ENCODE data around the gene RGS19.

The RGS19 gene

DNA sequence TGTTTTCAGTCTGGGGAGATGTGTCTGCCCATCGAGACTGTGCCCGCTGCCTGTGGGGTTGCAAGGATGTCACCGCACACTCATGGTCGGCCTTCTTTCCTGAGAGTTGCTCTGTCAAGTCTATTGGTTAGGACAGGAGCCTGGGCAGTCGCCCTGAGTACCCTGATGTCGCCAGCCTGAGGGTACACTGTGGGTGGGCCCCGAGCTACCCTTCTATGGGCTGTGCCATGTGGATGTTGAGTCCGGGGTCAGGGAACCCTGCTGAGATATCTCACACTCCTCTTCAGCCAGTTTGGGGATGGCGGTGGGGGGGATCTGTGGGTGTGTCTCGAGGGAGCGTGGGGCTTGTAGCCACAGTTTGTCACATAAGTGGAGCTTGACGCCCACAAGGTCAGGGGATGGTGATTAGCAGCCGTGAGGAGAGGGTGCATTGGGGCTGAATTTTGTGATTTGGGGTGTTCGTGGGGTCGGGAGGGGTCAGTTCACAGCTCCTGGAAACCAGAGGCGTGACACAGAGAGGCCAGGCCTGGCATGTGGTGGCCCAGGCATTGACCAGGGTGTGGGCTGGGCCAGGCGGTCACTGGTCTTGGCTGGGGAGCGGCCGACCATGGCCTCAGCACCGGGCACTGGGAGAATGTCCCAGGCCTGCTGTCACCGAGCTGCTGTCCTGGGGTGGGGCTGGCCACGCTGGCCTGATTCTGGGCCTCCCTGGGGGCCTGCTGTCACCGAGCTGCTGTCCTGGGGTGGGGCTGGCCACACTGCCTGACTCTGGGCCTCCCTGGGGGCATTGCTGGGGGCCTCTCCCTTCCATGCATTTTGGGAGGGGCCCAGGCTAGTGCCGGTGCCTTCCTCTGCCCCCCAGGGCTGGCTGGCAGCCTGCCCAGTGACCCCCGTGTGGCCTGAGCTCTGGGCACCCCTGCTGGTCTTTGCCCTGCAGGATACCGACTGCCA, 29.7 kb upstream of the RGS19 start:
- DNase-seq (ENCODE audit: low spot score) = no peak

DNA sequence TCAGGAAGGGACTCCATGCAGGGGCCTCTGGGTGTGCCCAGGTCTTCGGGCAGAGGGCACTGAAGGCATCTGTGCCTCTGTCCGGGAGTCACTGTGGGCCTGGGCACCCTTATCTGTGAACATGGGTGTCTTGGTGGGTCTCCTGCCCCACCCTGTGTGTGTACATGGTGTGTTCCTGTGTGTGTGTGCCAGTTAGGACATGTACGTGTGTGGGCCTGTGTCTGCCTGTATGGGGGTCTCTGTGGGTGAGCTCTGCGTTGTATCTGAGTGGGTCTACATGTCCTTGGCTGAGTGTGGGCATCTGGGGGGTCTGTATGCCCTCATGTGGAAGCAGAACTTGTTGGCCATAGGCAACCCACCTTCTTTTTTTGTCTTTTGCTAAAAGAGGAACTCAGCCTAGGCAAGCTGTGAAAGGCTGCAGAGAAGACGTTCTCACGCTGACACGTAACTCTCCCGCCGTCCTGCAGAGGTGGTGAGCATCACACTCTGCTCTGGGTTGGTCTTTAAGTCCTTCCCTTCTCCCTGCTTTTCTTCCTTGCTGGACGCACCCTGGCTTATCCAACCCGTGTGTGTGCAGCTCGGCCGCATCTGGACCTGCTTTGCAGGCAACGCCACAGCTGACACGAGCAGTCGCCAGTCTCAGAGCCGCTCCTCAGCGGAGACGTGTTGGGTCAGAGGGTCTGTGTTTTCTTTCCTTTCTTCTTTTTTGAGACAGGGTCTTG, 28.6 kb upstream of the RGS19 start:
- no peak for DNase-seq (ENCODE audit: low spot score)

DNA sequence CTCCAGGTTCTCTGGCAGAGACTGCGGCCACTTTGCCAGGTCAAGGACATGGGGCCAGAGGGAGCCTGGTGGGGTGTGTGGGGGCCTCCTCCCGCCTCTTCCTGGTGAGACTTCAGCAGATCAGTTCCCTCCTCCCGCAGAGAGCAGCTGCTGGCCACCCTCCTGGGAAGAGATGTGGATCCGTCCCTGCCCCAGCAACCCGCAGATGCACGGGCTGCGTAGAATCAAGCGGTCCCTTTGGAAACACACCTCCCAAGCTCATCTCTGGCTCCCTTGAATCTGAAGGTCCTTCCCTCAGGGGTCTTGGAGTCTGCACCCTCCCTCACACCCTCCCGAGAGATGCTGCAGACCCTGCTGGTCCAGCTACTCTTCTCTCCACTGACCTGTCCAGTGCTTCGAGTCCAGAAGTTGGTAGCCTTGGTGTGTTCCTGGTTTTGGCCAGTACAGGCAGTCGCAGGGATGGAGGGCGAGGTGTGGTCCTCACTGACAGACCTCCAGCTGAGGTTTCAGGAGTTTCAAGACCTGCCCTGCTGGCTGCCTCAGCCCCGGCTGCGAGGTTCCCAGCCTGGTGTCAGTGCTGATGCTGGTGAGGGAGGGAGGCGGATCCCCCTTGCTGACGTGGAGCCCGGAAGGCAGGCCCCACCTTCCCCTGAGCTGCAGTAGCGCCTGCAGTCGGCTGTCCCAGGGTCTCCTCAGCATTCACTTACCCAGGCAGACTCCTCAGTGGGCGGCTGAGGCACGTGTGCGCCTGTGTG, 27.8 kb upstream of the RGS19 start, which contains the start of gene NPBWR2:
Gene NPBWR2, minus strand, starts transcription at position 585 of the 755 bp plus-strand sequence. CDS start 734 bp downstream, outside the sequence.
- no peak for DNase-seq (ENCODE audit: low spot score)

DNA sequence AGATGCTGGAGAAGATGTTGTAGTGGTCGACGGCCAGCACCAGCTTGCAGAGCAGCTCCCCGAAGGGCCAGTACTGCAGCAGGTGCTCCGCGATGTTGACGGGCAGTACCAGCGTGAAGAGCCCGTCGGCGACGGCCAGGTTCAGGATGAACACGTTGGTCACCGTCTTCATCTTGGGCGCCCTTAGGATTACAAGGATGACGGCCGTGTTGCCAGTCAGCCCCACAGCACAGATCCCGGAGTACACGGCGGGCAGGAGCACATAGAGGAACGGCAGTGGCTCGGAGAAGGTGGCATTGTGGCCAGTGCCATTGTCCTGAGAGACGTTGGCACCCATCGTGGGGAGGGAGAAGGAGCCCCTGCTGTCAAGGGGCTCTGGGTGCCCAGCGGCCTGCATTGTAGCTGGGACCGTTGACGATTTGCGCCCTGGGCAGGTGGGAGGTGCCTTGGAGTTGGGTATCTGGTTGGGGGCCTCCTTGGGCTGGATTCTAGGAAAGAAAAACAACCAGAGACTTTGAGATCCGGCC, 27.2 kb upstream of the RGS19 start:
- DNase-seq (ENCODE audit: low spot score) = no peak

DNA sequence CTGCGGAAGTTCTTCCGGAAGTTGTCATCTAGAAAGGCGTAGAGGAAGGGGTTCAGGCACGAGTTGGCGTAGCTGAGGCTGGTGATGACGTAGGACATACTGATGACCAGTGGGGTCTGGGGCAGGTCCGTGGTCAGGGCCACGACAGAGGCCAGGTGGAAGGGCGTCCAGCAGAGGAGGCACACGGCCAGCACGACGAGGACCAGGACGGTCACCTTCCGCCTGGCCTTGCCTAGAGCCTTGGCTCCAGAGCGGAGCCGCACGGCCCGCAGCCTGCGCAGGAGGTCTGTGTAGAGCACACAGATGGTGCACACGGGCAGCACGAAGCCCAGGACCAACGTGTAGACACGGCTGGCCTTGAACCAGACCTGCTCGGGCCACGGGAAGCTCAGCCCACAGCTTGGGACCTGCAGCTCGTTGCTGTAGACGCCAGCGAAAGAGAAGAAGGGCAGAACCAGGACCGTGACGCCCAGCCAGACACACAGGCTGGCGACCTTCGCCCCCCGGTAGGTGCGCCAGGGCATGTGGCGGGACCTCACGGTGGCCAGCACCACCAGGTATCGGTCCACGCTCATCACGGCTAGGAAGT, 26.6 kb upstream of the RGS19 start:
- DNase-seq (ENCODE audit: low spot score) = no peak

DNA sequence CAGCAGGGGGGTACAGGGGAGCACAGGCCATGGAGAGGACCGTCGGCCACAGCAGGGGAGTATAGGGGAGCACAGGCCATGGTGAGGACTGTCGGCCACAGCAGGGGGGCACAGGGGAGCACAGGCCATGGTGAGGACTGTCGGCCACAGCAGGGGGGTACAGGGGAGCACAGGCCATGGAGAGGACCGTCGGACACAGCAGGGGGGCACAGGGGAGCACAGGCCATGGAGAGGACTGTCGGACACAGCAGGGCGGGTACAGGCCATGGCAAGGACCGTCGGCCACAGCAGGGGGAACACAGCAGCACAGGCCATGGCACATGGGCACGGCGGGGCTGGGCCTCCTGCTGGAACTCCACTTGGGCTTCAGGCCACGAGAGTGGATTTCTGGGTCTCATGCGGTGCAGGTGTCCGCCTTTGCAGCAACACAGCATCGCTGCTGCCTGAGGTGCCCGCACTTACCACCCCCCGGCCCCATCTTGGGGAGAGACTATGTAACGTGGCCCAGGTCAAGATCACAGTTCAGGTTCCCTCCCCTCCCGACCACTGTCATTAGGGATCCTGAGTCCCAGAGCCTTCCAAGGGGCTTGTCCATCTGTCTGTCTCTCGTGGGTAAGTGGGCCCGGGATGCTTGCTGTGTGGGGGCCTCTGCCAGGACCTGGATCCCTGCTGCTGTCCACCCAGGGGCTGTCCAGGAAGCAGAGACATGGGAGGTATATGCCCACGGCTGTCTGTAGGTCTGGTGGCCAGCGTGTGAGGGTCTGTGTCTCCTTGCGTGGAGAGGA, 25.5 kb upstream of the RGS19 start:
- no peak for DNase-seq (ENCODE audit: low spot score)

DNA sequence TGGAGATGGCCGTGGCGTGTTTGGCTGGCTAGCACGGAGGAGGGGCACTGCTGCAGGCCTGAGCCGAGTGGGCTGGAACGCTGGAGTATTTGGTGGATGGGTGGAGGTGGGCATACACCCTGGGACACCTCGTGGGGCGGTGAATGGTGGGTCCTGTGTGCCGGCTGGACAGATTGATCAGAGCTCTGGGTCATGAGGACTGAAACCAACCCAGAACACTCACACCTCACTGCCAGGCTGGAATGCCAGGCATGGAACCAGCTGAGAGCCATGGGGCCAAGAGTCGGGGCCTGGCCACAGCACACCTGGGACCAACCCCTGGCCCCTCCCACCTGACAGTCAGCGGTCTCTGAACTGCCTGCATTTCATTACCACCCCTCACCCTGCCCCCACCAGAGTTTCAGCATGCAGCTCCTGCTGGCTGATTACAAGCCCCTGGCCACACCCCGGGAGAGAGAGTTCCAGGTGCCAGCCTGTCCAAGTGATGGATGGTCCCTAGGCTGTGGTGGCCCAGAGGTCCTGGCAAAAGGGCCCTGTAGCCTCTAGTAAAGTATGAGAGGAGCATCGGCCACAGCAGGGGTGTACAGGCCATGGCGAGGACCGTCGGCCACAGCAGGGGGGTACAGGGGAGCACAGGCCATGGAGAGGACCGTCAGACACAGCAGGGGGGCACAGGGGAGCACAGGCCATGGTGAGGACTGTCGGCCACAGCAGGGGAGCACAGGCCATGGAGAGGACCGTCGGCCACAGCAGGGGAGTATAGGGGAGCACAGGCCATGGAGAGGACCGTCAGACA, 24.8 kb upstream of the RGS19 start:
- DNase-seq (ENCODE audit: low spot score) = no peak

DNA sequence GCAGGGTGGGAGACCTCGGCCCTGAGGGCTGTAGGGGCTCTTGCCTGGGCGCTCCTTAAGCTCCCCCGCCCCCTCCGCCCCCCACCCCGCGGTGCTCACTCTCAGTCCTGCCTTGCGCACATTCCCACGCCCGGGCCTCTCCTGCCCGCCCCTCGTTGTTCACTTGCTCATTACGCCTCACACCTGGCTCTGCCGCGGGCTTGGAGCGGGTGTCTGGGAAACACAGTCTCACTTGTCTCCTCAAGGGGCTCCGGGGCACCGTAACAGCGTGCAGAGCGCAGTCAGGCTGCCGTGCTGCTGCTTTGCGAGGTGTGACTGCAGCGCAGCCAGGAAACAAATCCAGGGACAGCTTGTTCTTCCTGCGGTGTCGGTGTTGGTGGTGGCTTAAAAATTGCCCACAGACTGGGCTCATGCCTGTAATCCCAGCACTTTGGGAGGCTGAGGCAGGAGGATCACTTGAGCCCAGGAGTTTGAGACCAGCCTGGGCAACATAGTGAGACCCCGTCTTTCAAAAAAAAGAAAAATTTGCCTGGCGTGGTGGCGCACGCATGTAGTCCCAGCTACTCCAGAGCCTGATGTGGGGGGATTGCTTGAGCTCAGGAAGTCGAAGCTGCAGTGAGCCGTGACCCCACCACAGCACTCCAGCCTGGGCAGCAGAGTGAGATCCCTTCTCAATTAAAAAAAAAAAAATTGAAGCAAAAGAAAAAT, 23.5 kb upstream of the RGS19 start:
- peak; percentile 75 for DNase-seq (ENCODE audit: low spot score)

DNA sequence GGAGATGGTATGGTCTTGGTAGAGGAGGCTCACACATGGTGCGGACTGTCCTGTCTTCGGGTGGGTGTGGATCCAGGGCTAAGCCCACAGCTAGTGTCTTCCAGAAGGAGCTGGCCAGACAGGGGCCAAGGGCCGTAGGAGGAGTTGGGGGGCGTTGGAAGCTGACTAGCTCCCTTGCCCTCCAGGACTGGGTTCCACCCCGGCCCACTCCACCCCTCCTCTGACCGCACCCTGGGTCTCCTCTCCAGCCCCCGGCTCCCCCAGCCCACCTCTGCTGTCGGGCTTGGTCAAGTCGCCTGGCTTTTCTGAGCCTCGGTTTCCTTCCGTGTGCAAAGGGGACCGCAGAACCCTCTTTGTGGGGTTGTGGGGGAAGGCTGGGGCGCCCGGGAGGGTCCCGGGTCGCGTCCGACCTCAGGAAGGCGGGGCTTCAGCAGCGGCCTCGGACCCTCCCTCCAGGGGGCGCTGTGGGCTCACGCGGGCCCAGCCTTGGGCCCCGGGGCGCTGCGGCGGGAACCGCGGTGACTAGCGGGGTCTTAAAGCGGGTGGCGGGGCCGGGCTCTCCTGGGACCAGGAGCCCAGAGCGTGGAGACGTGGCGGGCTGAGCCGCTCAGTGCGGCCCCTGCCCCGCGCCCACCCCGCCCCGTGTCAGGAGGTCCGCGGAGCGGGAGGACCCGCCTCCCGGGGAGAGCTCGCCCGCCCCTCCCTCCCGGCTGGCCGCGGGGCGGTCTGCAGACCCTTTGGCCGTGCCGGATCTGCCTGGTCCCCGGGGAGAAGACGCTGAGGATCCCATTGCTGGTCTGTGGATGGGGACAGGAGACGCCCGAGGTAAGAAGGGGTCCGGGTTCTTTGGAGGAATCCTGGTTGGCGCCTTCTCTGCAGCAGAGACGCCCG, 22.7 kb upstream of the RGS19 start:
- DNase-seq (ENCODE audit: low spot score) = peak; percentile 86

DNA sequence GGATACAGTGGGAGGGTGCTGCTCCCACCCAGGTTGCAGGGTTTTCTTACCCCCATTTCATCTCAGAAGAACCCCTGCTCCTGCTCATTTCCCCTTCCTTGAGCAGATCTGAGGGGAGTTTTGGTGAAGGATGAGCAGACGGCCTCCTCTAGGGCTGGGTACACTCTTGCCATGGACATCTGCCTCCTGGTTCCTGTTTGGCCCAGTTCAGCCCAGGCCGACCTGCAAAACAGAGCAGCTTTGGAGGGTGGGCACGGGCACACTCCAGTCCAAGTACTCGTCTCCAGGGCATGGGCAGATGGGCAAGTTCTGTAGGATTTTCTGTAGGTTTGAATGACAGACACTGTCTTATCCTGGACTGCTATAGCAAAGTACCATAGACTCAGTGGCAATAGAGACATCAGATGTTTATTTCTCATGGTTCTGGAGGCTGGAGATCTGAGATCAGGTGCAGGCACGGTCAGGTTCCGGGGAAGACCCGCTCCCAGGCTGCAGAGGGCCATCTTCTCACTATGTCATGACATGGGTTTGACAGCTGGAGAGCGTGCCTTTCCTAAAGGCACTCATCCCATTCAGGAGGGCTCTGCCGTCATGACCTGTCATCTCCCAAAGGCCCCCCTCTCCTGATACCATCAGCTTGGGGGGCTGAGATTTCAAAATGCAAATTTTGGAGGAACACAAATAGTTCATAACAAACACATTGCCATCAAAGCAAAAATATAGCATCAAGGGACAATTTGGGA, 21.8 kb upstream of the RGS19 start:
- DNase-seq (ENCODE audit: low spot score) = no peak

DNA sequence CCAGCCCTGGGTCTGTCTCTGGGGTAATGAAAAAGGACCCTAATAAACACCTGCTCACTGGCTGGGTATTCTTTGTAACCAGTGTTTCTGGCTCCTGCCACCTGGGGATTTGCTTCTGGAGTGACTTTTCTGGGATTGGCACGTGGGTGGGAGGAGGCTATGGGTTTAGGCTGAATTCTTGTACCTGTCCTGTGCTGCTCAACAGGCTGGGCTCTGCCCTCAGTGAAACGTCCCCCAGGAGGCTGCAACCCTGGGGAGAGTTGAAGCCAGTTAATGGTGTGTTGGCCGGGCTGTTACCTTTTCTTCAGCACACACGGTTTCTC, 21.2 kb upstream of the RGS19 start:
- DNase-seq (ENCODE audit: low spot score) = no peak

DNA sequence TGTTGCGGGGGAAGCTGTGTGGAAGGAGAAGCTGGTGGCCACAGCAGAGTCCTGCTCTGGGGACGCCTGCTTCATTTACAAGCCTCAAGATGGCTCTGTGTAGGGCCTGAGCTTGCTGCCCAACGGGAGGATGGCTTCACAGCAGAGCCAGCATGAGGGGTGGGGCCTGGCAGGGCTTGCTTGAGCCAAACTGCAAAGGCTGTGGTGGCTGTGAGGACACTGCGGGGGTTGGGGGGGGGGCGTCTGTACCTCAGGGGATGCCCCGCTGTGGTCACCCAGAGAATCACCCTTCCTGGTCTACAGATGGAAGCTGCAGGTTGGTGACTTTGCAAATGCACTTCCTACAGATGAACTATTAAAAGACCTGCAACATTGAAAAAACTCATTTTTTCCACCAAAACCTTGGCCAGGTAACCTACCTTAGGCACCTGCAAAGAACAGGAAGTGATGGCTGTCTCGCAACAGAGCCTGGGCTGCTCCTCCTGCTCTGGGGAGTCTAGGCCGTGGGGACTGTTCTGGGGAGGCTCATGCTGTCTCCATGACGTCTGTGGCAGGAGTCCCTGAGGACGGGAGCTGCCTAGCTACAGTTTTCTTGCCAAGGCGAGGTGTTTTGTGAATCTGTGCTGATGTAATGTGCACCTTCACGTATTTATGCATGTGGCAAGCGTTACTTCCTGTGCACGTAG, 20.7 kb upstream of the RGS19 start:
- DNase-seq (ENCODE audit: low spot score) = no peak

DNA sequence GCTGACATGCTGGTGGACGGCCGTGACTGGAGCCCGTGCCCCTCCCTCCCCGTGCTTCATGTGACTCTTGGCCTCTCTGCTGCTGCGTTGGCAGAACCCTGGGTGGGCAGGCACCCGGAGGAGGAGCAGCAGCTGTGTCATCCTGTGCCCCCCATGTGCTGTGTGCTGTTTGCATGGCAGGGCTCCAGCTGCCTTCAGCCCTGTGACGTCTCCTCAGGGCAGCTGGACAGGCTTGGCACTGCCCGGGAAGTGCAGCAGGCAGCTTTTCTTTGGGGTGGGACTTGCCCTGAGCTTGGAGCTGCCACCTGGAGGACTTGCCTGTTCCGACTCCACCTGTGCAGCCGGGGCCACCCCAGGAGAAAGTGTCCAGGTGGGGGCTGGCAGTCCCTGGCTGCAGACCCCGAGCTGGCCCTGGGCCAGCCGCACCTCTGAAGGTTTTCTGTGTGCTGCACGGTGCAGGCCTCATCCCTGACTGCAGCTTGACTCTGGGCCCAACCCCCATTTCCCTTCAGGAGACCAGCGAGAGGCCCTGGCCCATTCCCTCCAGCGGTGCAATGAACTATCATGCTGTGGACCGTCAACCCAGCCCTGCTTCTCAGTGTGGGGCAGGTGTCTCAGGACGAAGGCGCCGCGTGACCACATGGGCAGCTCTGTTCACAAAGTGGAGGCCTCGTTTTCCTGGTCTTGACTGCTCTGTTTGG, 19.9 kb upstream of the RGS19 start:
- no peak for DNase-seq (ENCODE audit: low spot score)

DNA sequence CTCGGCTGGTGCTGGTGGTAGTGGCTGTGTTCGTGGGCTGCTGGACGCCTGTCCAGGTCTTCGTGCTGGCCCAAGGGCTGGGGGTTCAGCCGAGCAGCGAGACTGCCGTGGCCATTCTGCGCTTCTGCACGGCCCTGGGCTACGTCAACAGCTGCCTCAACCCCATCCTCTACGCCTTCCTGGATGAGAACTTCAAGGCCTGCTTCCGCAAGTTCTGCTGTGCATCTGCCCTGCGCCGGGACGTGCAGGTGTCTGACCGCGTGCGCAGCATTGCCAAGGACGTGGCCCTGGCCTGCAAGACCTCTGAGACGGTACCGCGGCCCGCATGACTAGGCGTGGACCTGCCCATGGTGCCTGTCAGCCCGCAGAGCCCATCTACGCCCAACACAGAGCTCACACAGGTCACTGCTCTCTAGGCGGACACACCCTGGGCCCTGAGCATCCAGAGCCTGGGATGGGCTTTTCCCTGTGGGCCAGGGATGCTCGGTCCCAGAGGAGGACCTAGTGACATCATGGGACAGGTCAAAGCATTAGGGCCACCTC, 19.2 kb upstream of the RGS19 start:
- DNase-seq (ENCODE audit: low spot score) = no peak

DNA sequence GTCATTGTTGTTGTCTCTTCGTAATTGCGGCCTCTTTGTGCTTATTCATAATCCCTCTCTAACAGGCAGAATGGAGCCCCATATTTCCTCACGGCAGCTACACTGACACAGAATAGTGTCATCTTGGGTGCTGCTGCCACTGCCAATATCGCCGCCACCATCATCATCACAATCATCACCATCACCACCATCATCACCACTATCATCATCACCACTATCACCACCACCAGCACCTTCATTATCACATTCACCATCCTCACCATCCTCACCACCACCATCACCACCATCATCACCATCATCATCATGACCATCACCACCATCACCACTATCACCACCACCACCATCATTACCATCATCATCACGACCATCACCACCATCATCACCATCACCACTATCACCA, 17.2 kb upstream of the RGS19 start:
- no peak for DNase-seq (ENCODE audit: low spot score)

DNA sequence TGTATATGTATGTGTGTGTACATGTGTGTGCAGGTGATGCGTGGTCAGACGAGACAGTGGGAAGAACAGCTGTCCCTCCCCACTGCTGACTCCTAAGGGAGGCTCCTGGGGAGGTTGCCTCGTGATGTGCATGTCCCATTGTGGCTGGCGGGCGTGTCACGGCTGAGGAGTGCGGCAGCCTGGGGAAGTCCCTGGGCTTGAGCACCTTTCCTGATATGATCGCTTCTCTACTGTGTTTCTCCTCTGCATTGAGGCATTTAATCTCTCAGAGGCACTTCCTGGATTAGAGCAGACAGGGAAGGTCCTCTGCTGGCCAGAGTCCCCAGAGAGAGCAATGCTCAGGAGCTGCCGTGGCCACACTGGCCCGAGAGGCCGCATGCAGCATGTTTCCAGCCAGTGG, 16.6 kb upstream of the RGS19 start:
- DNase-seq (ENCODE audit: low spot score) = no peak
